T-cell (primary cell): Measurements from ENCODE around the gene EP400. TPM values are rescaled to one million over a fixed set of nuclear protein-coding genes. Genes with fewer than 3 reads are reported as not detected.

Experiments used
- ATAC-seq, 4 experiments: fragments of 200-7000 bp in 3 of 4; fragments of 150-1000 bp in 1 of 4; cut with Tn5 transposase; replicated peaks in 1 of 4; 1 replicate in 3 of 4; 2 replicates in 1 of 4; pipeline ENCODE4 v1.10.0; 2021; ENCODE audit warnings: moderate library complexity in 3 of 4, mild to moderate bottlenecking in 2 of 4, moderate number of reproducible peaks in 1 of 4
- CTCF ChIA-PET, 2 donors: fragments of 300-600 bp; sonication (Branson Sonifier 250); formaldehyde crosslinking; loops; one replicate each; lab custom pipeline; 2022; ENCODE audit warnings: antibody characterized with exemption in 2 of 2; lab: Charles Lee
- POLR2A ChIA-PET, 2 donors: fragments of 300-600 bp; sonication (Branson Sonifier 250); formaldehyde crosslinking; loops; one replicate each; lab custom pipeline; 2022; ENCODE audit warnings: antibody characterized with exemption in 2 of 2; lab: Charles Lee
- DNase-seq, 35 experiments: peaks; one replicate each; pipeline versions ENCODE4 v3.0.0 to v3.0.0-alpha.2; 2013 to 2023
- H3K27ac ChIP-seq: one replicate; pipeline ENCODE4 v1.5.1; 2013; ENCODE audit warnings: low read length
- H3K27me3 ChIP-seq, 2 experiments: replicated peaks in 1 of 2; 1 replicate in 1 of 2; 2 replicates in 1 of 2; pipeline versions ENCODE4 v1.6.1 to v1.7.0; 2013; ENCODE audit warnings: low read length in 1 of 2, mixed read lengths in 1 of 2; ENCODE audit not compliant: control insufficient read depth in 2 of 2, insufficient read depth in 2 of 2; ENCODE audit errors: extremely low read depth in 1 of 2
- H3K36me3 ChIP-seq, 2 donors: 1 replicate in 1 of 2; 2 replicates in 1 of 2; pipeline versions ENCODE4 v1.6.1 to v1.7.0; 2013; ENCODE audit warnings: low read length in 1 of 2; ENCODE audit not compliant: control insufficient read depth in 2 of 2, insufficient read depth in 1 of 2; ENCODE audit errors: extremely low read depth in 1 of 2
- H3K4me1 ChIP-seq, 2 experiments: 1 replicate in 1 of 2; 2 replicates in 1 of 2; pipeline versions ENCODE4 v1.6.1 to v1.7.0; 2013; ENCODE audit warnings: low read length in 2 of 2, mixed read lengths in 1 of 2; ENCODE audit not compliant: insufficient read depth in 2 of 2, control insufficient read depth in 1 of 2; ENCODE audit errors: extremely low read depth in 1 of 2
- H3K4me3 ChIP-seq, 2 donors: 1 replicate in 1 of 2; 2 replicates in 1 of 2; pipeline versions ENCODE4 v1.5.1 to v1.7.0; 2013; ENCODE audit warnings: mild to moderate bottlenecking in 2 of 2, low read length in 1 of 2, moderate library complexity in 1 of 2; ENCODE audit not compliant: control insufficient read depth in 1 of 2; ENCODE audit errors: extremely low read depth in 1 of 2
- H3K9me3 ChIP-seq: 2 replicates; pipeline ENCODE4 v1.7.0; 2013
- H3K27ac Mint-ChIP-seq, 2 donors: one replicate each; pipeline ENCODE4 v1.8.0; 2020 to 2021; ENCODE audit warnings: mild to moderate bottlenecking in 2 of 2, mixed read lengths in 2 of 2
- H3K27me3 Mint-ChIP-seq, 2 donors: one replicate each; pipeline ENCODE4 v1.8.0; 2021 to 2022; ENCODE audit warnings: mixed read lengths in 2 of 2
- H3K36me3 Mint-ChIP-seq: one replicate; pipeline ENCODE4 v1.8.0; 2021; ENCODE audit warnings: mixed read lengths
- H3K4me1 Mint-ChIP-seq, 3 donors: one replicate each; pipeline ENCODE4 v1.8.0; 2020 to 2022; ENCODE audit warnings: mixed read lengths in 3 of 3, mild to moderate bottlenecking in 1 of 3
- H3K4me3 Mint-ChIP-seq, 3 donors: one replicate each; pipeline ENCODE4 v1.8.0; 2020 to 2022; ENCODE audit warnings: mild to moderate bottlenecking in 3 of 3, mixed read lengths in 3 of 3, moderate library complexity in 3 of 3
- H3K9me3 Mint-ChIP-seq, 3 donors: one replicate each; pipeline ENCODE4 v1.8.0; 2020 to 2022; ENCODE audit warnings: mixed read lengths in 3 of 3
- WGBS: methylation state at CpG from one replicate; pipeline ENCODE4 v1.1.5; 2013; ENCODE audit warnings: missing lambda C conversion rate; ENCODE audit not compliant: insufficient coverage; 5-methylcytosine and 5-hydroxymethylcytosine counted together
- total RNA-seq, 35 experiments: library from RNA in 6 of 35; stranded (reverse) in 6 of 35; fragments of 120-200 nt in 1 of 35; gene quantifications; one replicate each; pipeline versions ENCODE4 v1.2.1 to v1.2.4 and lab custom pipeline; 2013 to 2026

Gene EP400
- total RNA-seq, 5 donors from 2014 or later (not counting 1 experiment from before 2014, with no cell fraction given), result 75.7 to 84.3 (median 79.2) TPM

DNA sequence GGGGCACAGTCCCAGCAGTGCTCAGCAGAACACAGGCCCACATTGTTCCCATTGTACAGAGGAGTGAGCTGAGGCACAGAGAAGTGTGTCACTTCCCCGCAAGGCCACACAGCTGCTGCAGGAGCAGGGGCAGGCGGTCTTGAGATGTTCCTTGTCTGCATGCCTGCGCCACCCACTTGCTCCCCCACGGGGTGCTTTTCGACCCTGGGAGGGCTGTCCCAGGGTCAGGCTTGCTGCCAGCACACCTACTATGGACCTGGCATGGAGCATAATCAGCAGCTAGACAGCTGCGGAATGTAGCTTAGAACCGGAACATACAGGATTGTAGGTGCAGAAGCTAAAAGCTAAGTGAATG, 7.8 kb upstream of the EP400 start:
- no peaks in the 10 kb centered on the region for H3K4me1 Mint-ChIP-seq
- ChIA-PET CTCF (no interaction called here), POLR2A (interaction anchor here in 1 of 2 donors (0.7 kb wide), 1 partner anchor 166 kb away, joined by 4 read pairs; no protein-coding TSS in a partner anchor)
- no peak overlapping the region for H3K27ac Mint-ChIP-seq
- WGBS, result 100% methylated on average over 6 of the region's 7 CpGs
- Histone ChIP-seq H3K27me3 (no peaks in the 10 kb centered on the region), H3K36me3 (peaks cover 24 to 34% of the 10 kb centered on the region in 2 donors), H3K9me3 (no peaks in the 10 kb centered on the region), H3K4me1 (no peaks in the 10 kb centered on the region), H3K4me3 (no peak overlapping the region), H3K27ac (no peak overlapping the region)
- ATAC-seq, result no peak
- peaks cover 27% of the 10 kb centered on the region for H3K36me3 Mint-ChIP-seq
- no peak for DNase-seq
- no peak overlapping the region for H3K4me3 Mint-ChIP-seq
- H3K27me3 Mint-ChIP-seq, result no peaks in the 10 kb centered on the region
- H3K9me3 Mint-ChIP-seq, result no peaks in the 10 kb centered on the region

DNA sequence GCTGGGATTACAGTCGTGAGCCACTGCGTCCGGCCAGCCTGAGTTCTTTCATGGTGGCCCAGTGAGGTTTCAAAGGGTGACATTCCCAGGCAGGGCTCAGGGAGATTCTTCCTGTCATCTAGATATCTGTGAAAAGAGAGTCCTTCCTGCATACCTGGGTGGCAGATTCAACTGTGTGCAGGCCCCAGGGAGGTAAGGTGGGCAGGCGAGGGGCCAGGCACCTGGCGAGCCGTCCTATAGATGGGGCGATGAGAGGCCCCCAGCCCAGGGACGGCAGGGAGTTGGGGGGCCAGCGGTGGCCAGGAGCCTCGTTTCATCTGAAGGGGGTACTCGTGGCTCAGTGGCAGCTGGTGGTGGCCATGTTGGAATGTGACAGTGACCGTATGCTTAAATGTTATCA, 7.1 kb upstream of the EP400 start:
- H3K36me3 Mint-ChIP-seq, result peaks cover 26% of the 10 kb centered on the region
- ChIA-PET POLR2A (no interaction called here), CTCF (no interaction called here)
- no peak overlapping the region for H3K4me3 Mint-ChIP-seq
- Histone ChIP-seq H3K36me3 (peaks cover 24 to 34% of the 10 kb centered on the region in 2 donors), H3K4me3 (no peak overlapping the region), H3K9me3 (no peaks in the 10 kb centered on the region), H3K4me1 (peaks cover 0 to 3% of the 10 kb centered on the region in 2 experiments), H3K27me3 (no peaks in the 10 kb centered on the region), H3K27ac (no peak overlapping the region)
- no peaks in the 10 kb centered on the region for H3K9me3 Mint-ChIP-seq
- H3K27me3 Mint-ChIP-seq, result no peaks in the 10 kb centered on the region
- no peak overlapping the region for H3K27ac Mint-ChIP-seq
- DNase-seq (no peak), ATAC-seq (no peak)
- WGBS, result 99% methylated on average over 12 of the region's 12 CpGs
- H3K4me1 Mint-ChIP-seq, result peaks cover 3 to 5% (median 3%) of the 10 kb centered on the region in 3 donors

DNA sequence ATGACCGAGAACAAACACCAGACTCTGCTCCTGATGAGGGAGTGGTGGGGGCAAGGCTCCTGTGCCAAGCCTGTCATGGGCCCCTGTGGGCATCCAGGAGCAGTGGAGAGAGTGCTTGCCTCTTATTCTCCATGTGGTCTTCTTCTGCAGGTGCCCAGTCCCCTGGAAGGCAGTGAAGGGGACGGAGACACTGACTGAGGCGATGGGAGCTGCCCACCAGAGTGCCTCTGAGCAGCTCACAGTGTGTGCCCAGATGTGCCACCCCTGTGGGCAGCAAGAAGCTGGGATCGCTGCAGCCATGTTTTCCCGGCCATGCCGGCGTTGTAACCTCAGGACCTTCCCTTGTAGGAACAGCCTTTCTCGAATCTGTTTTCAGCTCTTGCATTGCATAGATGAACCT, 6.4 kb upstream of the EP400 start:
- H3K27me3 Mint-ChIP-seq, result no peaks in the 10 kb centered on the region
- H3K4me1 Mint-ChIP-seq, result peaks cover 9 to 11% (median 11%) of the 10 kb centered on the region in 3 donors
- Histone ChIP-seq H3K27ac (no peak overlapping the region), H3K9me3 (no peaks in the 10 kb centered on the region), H3K36me3 (peaks cover 24 to 34% of the 10 kb centered on the region in 2 donors), H3K4me3 (no peak overlapping the region), H3K27me3 (no peaks in the 10 kb centered on the region), H3K4me1 (peaks cover 0 to 7% of the 10 kb centered on the region in 2 experiments)
- no peaks in the 10 kb centered on the region for H3K9me3 Mint-ChIP-seq
- ChIA-PET POLR2A (no interaction called here), CTCF (no interaction called here)
- no peak for DNase-seq
- H3K27ac Mint-ChIP-seq, result no peak overlapping the region
- 96% methylated on average over 3 of the region's 8 CpGs for WGBS
- no peak overlapping the region for H3K4me3 Mint-ChIP-seq
- no peak for ATAC-seq
- peaks cover 26% of the 10 kb centered on the region for H3K36me3 Mint-ChIP-seq

DNA sequence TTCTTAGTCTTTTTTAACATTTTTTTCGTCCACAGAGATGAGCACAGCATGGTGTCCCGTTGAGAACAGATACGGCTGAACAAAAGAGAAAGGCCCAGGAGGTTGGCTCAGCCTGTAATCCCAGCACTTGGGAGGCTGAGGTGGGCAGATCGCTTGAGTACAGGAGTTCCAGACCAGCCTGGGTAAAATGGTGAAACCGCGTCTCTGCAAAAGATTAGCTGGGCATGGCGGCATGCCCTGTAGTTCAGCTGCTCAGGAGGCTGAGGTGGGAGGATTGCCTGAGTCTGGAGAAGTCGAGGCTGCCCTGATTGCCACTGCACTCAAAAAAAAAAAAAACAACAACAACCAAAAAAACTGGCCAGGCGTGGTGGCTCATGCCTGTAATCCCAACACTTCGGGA, 5.9 kb upstream of the EP400 start:
- Mint-ChIP-seq H3K4me1 (peaks cover 13 to 16% (median 15%) of the 10 kb centered on the region in 3 donors), H3K9me3 (no peaks in the 10 kb centered on the region), H3K36me3 (peaks cover 26% of the 10 kb centered on the region), H3K27me3 (no peaks in the 10 kb centered on the region), H3K27ac (no peak overlapping the region), H3K4me3 (no peak overlapping the region)
- ChIA-PET POLR2A (no interaction called here), CTCF (no interaction called here)
- DNase-seq (no peak), ATAC-seq (no peak)
- no peaks in the 10 kb centered on the region for H3K9me3 ChIP-seq
- no peak overlapping the region for H3K4me3 ChIP-seq
- no peak overlapping the region for H3K27ac ChIP-seq
- peaks cover 23 to 34% of the 10 kb centered on the region in 2 donors for H3K36me3 ChIP-seq
- H3K4me1 ChIP-seq, result peaks cover 2 to 11% of the 10 kb centered on the region in 2 experiments
- 100% methylated on average over 7 of the region's 10 CpGs for WGBS
- no peaks in the 10 kb centered on the region for H3K27me3 ChIP-seq

DNA sequence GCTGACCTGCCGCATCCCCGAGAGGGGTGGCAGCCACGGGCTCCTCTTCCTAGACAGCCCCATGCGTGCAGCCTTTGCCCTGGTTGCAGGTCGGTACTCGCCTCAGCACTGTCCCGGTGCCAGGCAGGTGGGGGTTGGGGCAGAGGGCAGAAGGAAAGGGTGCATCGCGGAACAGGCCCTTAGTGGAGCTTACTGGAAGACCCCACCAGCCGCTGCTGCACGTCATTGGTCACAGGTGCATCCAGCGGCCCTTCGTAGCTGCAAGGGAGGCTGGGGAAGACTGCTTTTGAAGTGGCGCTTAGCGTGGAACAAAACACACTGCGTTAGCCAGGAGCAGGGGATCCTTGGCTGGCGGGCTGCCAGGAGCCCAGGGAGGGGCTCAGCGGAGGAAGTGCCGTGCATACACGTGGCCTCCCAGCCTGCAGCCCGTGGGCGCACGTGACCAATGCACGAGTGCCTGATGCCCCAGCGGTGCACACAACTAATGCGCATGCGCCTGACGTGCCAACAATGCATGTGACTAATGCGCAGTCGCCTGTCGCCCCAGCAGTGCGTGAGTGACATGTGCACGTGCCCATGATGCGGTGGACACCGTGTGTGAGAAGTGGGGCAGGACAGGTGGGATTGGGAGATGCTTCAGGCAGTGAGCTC, 5.0 kb upstream of the EP400 start:
- H3K36me3 Mint-ChIP-seq, result peaks cover 25% of the 10 kb centered on the region
- H3K4me3 Mint-ChIP-seq, result no peak overlapping the region
- ChIA-PET CTCF (no interaction called here), POLR2A (interaction anchor here in 1 of 2 donors (1.0 kb wide), 1 partner anchor 15 kb away, joined by 3 read pairs; no protein-coding TSS in a partner anchor)
- no peaks in the 10 kb centered on the region for H3K27me3 ChIP-seq
- H3K4me1 Mint-ChIP-seq, result peaks cover 16 to 21% (median 20%) of the 10 kb centered on the region in 3 donors
- H3K4me1 ChIP-seq, result peaks cover 2 to 18% of the 10 kb centered on the region in 2 experiments
- peaks cover 15 to 26% of the 10 kb centered on the region in 2 donors for H3K36me3 ChIP-seq
- H3K4me3 ChIP-seq, result no peak overlapping the region
- no peak for ATAC-seq
- DNase-seq, result no peak
- H3K9me3 Mint-ChIP-seq, result no peaks in the 10 kb centered on the region
- H3K27ac ChIP-seq, result no peak overlapping the region
- no peak overlapping the region for H3K27ac Mint-ChIP-seq
- no peaks in the 10 kb centered on the region for H3K27me3 Mint-ChIP-seq
- 98% methylated on average over 30 of the region's 35 CpGs for WGBS
- H3K9me3 ChIP-seq, result no peaks in the 10 kb centered on the region

DNA sequence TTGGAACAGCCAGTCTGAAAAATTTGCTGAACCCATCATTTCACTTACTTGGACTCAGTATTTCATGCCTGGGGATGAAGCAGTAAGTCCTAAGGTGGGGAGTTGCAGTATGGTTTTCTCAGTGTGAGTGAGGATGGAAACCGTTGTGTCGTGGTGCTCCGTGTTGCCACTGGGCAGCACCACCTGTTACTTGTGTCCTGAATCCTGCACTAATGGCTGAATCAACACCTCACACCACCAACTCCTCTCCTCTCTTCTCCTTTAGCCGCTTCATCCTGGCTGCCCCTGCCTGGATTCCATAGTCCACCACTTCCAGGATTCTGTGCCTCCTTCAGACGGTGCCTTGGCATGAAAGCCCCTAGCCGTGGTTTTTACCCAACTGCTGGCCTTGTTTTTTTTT, 3.0 kb upstream of the EP400 start:
- Mint-ChIP-seq H3K27me3 (no peaks in the 10 kb centered on the region), H3K9me3 (no peaks in the 10 kb centered on the region), H3K4me3 (no peak overlapping the region), H3K27ac (peak overlapping the region in 1 of 2 donors; percentile 6), H3K4me1 (peaks cover 16 to 26% (median 26%) of the 10 kb centered on the region in 3 donors), H3K36me3 (peaks cover 13% of the 10 kb centered on the region)
- ATAC-seq, result no peak
- Histone ChIP-seq H3K4me3 (no peak overlapping the region), H3K4me1 (peaks cover 4 to 32% of the 10 kb centered on the region in 2 experiments), H3K36me3 (peaks cover 11 to 20% of the 10 kb centered on the region in 2 donors), H3K27me3 (no peaks in the 10 kb centered on the region), H3K27ac (no peak overlapping the region), H3K9me3 (no peaks in the 10 kb centered on the region)
- WGBS, result 75% methylated on average over 3 of the region's 6 CpGs
- DNase-seq, result no peak
- ChIA-PET POLR2A (interaction anchor here in 1 of 2 donors (0.7 kb wide), 1 partner anchor 158 kb away, joined by 3 read pairs; no protein-coding TSS in a partner anchor), CTCF (interaction anchor here in 1 of 2 donors (0.7 kb wide), 1 partner anchor 234 kb away, joined by 3 read pairs; no protein-coding TSS in a partner anchor)
